Transverse colon (tissue), 4 donors: ENCODE measurements around the gene MED26. TPM values are rescaled to one million over a fixed set of nuclear protein-coding genes. Genes with fewer than 3 reads are reported as not detected.
A peak's percentile ranks its signal among the peaks of the same experiment; 100 is the strongest.

Experiments
- DNase-seq: peaks from one replicate; pipeline ENCODE4 v3.0.0-alpha.2; 2019
- H3K27ac ChIP-seq, 4 donors: fragments of 200-600 bp; sonication (generic); 2 replicates each; pipeline ENCODE4 v1.5.1; 2016 to 2018; ENCODE audit warnings: inconsistent platforms in 4 of 4
- H3K27me3 ChIP-seq: fragments of 200-600 bp; sonication (generic); 2 replicates; pipeline ENCODE4 v1.5.1; 2017; ENCODE audit warnings: inconsistent platforms
- H3K36me3 ChIP-seq, 4 donors: fragments of 200-600 bp; sonication (generic); 2 replicates each; pipeline ENCODE4 v1.5.1; 2017 to 2019; ENCODE audit warnings: inconsistent platforms in 4 of 4
- H3K4me1 ChIP-seq, 4 donors: fragments of 200-600 bp; sonication (generic); 2 replicates each; pipeline ENCODE4 v1.5.1; 2017 to 2020; ENCODE audit warnings: inconsistent platforms in 4 of 4
- H3K4me3 ChIP-seq, 4 donors: fragments of 200-600 bp; sonication (generic); 1 replicate in 1 of 4; 2 replicates in 3 of 4; pipeline versions ENCODE4 v1.5.1 to v1.6.1; 2017 to 2019; ENCODE audit warnings: inconsistent platforms in 4 of 4
- H3K9me3 ChIP-seq, 2 donors: fragments of 200-600 bp; sonication (generic); 2 replicates each; pipeline ENCODE4 v1.5.1; 2017 to 2019; ENCODE audit warnings: inconsistent platforms in 2 of 2
- CTCF ChIP-seq, 5 experiments: fragments of 200-600 bp in 3 of 5; fragments of 450-650 bp in 2 of 5; sonication (generic) in 3 of 5; IDR thresholded peaks; 1 replicate in 2 of 5; 2 replicates in 3 of 5; pipeline ENCODE4 v1.5.1; 2016 to 2017; ENCODE audit warnings: antibody characterized with exemption in 5 of 5, inconsistent platforms in 3 of 5, mild to moderate bottlenecking in 2 of 5, moderate library complexity in 1 of 5
- EP300 ChIP-seq: sonication (generic); formaldehyde crosslinking; IDR thresholded peaks from one replicate; pipeline ENCODE4 v1.6.1; 2017; ENCODE audit warnings: antibody characterized with exemption, low read depth
- POLR2A ChIP-seq: fragments of 450-650 bp; IDR thresholded peaks from one replicate; pipeline ENCODE4 v1.6.1; 2016; ENCODE audit warnings: antibody characterized with exemption, mild to moderate bottlenecking, moderate library complexity
- POLR2AphosphoS5 ChIP-seq, 3 donors: sonication (generic); formaldehyde crosslinking; IDR thresholded peaks; one replicate each; pipeline ENCODE4 v1.6.1; 2016; ENCODE audit warnings: antibody characterized with exemption in 3 of 3
- WGBS, 2 donors: methylation state at CpG; one replicate each; pipeline ENCODE4 v1.1.5; 2018; ENCODE audit warnings: low coverage in 1 of 2; 5-methylcytosine and 5-hydroxymethylcytosine counted together
- in situ Hi-C, 4 donors: fragments of 200-750 bp; cut with MboI; loops; one replicate each; pipeline versions ENCODE4 v1.15.0 to v1.15.1; 2017; ENCODE audit warnings: low sequenced_read_pairs in 3 of 4, low pct_ligation_motif_present in 1 of 4, low pct_unique_long_range_greater_than_20kb in 1 of 4
- intact Hi-C: fragments of 100-400 bp; cut with DNase I; formaldehyde crosslinking; loops from one replicate; pipeline ENCODE4 v1.15.1; 2023; ENCODE audit warnings: low total_unique reads
- total RNA-seq, 4 donors: library from RNA; depleted of rRNA; stranded (reverse); fragments of >200 nt; gene quantifications; one replicate each; pipeline ENCODE4 v1.1.0, GENCODE V29; 2016

MED26 gene
- total RNA-seq, 4 donors from 2014 or later: 7.8 to 15.0 (median 9.5) TPM

GRCh38 chr19:16575861-16576689 is 51.9 kb downstream of the MED26 start:
- no peak for DNase-seq
- no peak overlapping the region for H3K27ac ChIP-seq
- WGBS, 2 donors: 87 to 90% methylated on average over 2 to 46 of the region's 48 CpGs
- no peaks in the 10 kb centered on the region for H3K27me3 ChIP-seq
- peaks cover 14 to 29% (median 23%) of the 10 kb centered on the region in 4 donors for H3K4me1 ChIP-seq
- no peaks in the 10 kb centered on the region for H3K9me3 ChIP-seq
- H3K36me3 ChIP-seq: peaks cover 0 to 5% (median 0%) of the 10 kb centered on the region in 4 donors
- TF ChIP-seq EP300 (no peak), POLR2AphosphoS5 (IDR thresholded peaks at IDR 0.05) (no peak), POLR2A (no peak), CTCF (IDR thresholded peaks at IDR 0.05) (no peak)
- H3K4me3 ChIP-seq: no peak overlapping the region
- in situ Hi-C loops: no loop called here
- intact Hi-C loops: loop anchor here (10.0 kb wide), 1 partner anchor 49 kb away; the partner anchor contains the start of gene MED26

- in situ Hi-C loops: no loop called here
- intact Hi-C loops: loop anchor here (10.0 kb wide), 1 partner anchor 50 kb away; the partner anchor contains the start of gene MED26
- WGBS, 2 donors: 76 to 94% methylated on average over 2 of the region's 2 CpGs
- no peak overlapping the region for H3K27ac ChIP-seq
- TF ChIP-seq EP300 (no peak), POLR2AphosphoS5 (IDR thresholded peaks at IDR 0.05) (no peak), CTCF (IDR thresholded peaks at IDR 0.05) (no peak), POLR2A (no peak)
- DNase-seq: no peak
- no peak overlapping the region for H3K4me3 ChIP-seq
- no peaks in the 10 kb centered on the region for H3K27me3 ChIP-seq
- peaks cover 0 to 5% (median 0%) of the 10 kb centered on the region in 4 donors for H3K36me3 ChIP-seq
- no peaks in the 10 kb centered on the region for H3K9me3 ChIP-seq
- H3K4me1 ChIP-seq: peaks cover 16 to 34% (median 27%) of the 10 kb centered on the region in 4 donors
These were observed 52.7 kb downstream of the MED26 start for GRCh38 chr19:16575282-16575681.

GRCh38 chr19:16573925-16574324 is 54.1 kb downstream of the MED26 start:
- in situ Hi-C loops: no loop called here
- Histone ChIP-seq H3K36me3 (peaks cover 0 to 5% (median 0%) of the 10 kb centered on the region in 4 donors), H3K27ac (peak overlapping the region in 1 of 4 donors; percentile 95)

More at GRCh38 chr19:16573925-16574324, 54.1 kb downstream of the MED26 start:
- TF ChIP-seq CTCF (IDR thresholded peaks at IDR 0.05) (no peak), EP300 (no peak)
- no peaks in the 10 kb centered on the region for H3K27me3 ChIP-seq
- no peaks in the 10 kb centered on the region for H3K9me3 ChIP-seq
- intact Hi-C loops: loop anchor here (10.0 kb wide), 1 partner anchor 51 kb away; the partner anchor contains the start of gene MED26
- H3K4me3 ChIP-seq: peak overlapping the region in 1 of 4 donors; percentile 86
- H3K4me1 ChIP-seq: peaks cover 16 to 34% (median 27%) of the 10 kb centered on the region in 4 donors
- DNase-seq: no peak
